Measurements from ENCODE around the gene HTR6.
A peak's percentile ranks its signal among the peaks of the same experiment; 100 is the strongest.

The HTR6 gene

DNA sequence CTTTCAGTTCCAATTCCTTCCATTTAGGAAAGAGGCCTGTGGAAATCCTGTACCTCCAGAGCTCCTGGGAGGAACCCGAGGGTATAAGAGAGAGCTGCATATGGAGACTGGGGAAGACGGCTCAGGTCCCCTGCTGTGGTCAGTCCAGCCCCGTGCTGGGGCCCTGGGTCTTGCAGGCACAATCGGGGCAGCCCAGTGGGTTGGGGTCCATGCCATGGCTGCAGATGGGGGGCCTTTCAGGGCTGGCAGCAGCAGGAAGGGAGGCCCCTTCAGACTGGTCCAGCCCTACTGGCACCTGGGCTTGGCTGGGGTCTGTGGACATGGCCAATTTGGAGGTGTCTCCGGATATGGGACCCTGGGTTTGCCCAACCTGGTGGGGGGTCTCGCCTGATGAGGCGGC, 18.2 kb downstream of the HTR6 start:
- DNase-seq (ENCODE audit: insufficient read length, low spot score), result no peak
- no peak for FAIRE-seq

DNA sequence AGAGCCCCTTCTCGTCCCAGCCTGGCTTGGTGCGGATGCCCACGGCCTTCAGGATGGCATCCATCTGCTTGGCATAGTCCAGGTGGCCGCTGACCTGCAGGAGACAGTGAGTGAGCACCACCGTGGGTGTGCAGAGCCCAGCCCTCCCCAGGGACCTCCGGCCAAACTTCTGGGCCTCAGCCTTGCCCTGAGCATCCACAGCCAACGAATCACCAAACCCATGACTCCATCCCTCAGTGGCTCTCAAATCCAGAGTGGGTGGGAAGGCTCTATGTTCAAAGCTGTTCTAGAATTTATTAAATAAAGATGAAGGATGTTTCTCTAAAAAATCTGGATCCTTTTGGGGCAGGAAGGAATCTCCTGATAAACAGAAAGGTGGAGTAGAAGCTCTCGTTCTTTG, 18.7 kb downstream of the HTR6 start:
- DNase-seq (ENCODE audit: insufficient read length, low spot score), result no peak
- no peak for FAIRE-seq

DNA sequence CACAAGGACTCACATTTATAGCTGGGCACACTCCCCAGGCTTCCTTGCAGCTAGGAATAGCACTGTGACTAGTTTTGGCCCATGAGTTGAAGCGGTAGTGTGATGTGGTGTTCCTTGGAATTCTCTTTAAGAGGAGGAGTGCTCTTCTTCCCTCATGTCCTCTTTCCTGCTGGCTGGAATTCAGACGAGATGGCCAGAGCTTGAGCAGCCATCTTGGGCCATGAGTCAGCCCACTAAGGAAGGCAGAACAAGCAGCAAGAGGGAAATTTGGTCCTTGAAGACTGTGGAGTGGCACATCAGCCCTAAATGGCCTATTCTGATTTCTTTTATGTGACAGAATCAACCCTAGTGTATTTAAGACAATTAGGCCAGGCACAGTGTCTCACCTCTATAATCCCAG, 20.0 kb downstream of the HTR6 start:
- FAIRE-seq (no peak), DNase-seq (ENCODE audit: insufficient read length, low spot score) (no peak)

DNA sequence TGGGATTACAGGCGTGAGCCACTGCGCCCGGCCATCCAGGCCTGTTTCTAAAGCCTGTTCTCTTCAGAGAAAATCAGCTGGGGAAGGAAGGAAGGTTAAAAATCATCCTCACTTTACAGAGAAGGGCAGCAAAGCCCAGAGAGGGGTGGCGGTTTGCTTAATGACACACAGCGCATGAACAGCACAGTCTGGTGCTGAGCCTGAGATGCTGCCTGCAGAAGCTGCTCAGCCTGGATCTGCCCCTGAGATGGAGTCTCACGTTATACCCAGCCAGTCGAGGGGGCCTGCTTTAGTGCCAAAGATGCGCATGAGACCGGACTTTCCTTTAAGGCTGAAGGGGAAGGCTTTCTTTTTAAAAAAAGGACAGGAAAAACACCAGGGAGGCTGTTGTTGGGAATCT, 21.3 kb downstream of the HTR6 start:
- FAIRE-seq (no peak), DNase-seq (ENCODE audit: insufficient read length, low spot score) (no peak)

- DNase-seq (ENCODE audit: insufficient read length, low spot score), result no peak
- no peak for FAIRE-seq
These were observed 22.7 kb downstream of the HTR6 start for GRCh38 chr1:19687414-19687813.

- no peak for FAIRE-seq
- DNase-seq (ENCODE audit: insufficient read length, low spot score), result no peak
These were observed 23.6 kb downstream of the HTR6 start for GRCh38 chr1:19688041-19688842.

DNA sequence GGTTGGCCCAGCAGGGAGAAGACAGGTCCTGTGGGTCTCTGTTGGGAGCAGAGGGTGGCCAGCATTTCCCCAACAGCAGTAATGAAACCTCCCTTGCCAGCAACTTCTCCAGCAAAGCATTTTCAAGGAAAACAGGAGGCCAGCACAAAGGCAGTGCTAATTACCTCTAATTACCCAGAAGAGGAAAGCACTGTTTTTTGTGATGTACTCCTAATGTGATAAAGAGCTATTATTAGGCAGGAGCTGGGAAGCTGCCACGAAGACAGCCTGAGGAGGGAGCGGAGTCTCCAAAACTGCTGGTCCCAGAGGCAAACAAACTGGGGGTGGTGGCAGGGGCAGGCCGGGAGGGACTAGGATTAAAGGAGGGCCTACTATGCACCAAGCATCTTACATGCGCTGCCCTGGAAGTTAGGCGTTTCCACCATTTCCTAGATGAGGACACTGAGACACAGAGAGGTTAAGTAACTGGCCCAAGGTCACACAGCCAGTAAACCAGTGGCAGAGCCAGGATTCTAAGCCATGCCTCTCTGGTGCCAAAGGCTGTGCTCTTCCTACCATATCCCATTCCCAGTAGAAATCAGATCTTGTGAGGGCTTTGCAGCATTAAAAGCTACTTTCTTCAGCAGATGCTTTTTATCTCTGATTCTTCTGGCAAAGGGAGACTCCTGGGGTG, 24.5 kb downstream of the HTR6 start:
- DNase-seq (ENCODE audit: insufficient read length, low spot score) (no peak), FAIRE-seq (no peak)

GRCh38 chr1:19689856-19690255, 25.2 kb downstream of the HTR6 start:
- FAIRE-seq, result no peak
- no peak for DNase-seq (ENCODE audit: insufficient read length, low spot score)

- FAIRE-seq (no peak), DNase-seq (ENCODE audit: insufficient read length, low spot score) (no peak)
These were observed 25.7 kb downstream of the HTR6 start for GRCh38 chr1:19690342-19690741.

DNA sequence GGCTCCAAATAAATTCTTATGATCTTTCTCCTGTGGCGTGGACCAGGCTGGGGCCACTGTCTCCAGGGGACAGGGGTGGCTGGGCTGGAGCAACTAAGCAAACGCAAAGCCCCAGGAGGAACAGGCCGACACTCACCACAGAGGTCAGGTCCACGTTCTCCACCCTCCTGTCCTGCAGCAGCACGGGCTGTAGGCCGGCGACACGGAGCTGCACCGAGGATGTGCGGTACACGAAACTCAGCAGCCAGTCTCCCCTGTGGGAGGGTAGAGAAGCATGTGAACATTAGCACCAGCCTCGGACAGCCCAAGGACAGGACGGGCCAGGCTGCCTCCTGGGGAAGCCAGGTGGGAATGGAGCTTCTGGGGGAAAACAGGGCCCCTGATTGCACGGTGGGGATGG, 29.6 kb downstream of the HTR6 start:
- no peak for DNase-seq (ENCODE audit: insufficient read length, low spot score)
- FAIRE-seq, result no peak

DNA sequence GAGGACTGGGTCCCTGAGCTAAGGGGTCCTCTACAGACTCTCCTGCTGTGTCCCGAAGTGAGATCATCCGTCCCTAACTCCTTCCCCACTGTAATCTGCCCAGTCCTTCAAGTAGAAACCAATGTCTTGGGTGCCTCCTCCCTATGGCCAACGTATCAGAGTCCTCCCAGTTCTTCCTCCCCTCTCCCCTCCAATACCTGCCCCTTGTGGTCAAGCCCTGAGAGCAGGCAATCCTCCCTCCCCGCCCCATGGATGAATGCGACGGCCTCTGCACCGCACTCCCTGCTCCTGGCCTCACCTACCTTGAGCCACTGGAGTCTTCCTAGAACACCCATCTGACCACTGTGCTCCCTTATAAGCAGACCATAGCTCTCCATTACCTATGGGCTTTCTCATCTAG, 31.1 kb downstream of the HTR6 start:
- no peak for DNase-seq (ENCODE audit: insufficient read length, low spot score)
- FAIRE-seq, result no peak

DNA sequence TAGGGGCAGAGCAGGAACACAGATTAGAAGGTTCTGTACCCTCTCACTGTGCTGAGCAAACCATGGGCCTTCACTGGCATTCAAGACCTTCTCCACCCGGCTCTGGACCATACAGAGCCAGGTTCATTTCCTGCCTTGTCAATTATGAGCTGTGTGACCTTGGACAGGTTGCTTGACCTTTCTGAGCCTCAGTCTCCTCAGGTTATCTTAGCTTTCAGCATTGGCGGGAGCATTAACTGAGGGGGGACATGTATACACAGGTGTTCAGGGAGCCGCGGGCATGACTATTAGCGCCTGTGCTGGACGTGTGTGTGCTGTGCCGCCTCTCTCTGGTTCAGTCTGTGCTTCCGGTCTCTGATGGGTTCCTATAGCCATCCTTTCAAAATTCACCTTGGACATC, 32.1 kb downstream of the HTR6 start:
- FAIRE-seq, result no peak
- DNase-seq (ENCODE audit: insufficient read length, low spot score), result no peak

GRCh38 chr1:19698181-19698580, 33.5 kb downstream of the HTR6 start:
- FAIRE-seq (peak; percentile 90), DNase-seq (ENCODE audit: insufficient read length, low spot score) (peak; percentile 49)

GRCh38 chr1:19700079-19700777, 35.6 kb downstream of the HTR6 start:
- FAIRE-seq, result no peak
- no peak for DNase-seq (ENCODE audit: insufficient read length, low spot score)

- no peak for FAIRE-seq
- DNase-seq (ENCODE audit: insufficient read length, low spot score), result no peak
These were observed 38.6 kb downstream of the HTR6 start for GRCh38 chr1:19703280-19703679.

GRCh38 chr1:19704247-19705113, 39.8 kb downstream of the HTR6 start:
- FAIRE-seq (peak; percentile 82), DNase-seq (ENCODE audit: insufficient read length, low spot score) (peak; percentile 59)

DNA sequence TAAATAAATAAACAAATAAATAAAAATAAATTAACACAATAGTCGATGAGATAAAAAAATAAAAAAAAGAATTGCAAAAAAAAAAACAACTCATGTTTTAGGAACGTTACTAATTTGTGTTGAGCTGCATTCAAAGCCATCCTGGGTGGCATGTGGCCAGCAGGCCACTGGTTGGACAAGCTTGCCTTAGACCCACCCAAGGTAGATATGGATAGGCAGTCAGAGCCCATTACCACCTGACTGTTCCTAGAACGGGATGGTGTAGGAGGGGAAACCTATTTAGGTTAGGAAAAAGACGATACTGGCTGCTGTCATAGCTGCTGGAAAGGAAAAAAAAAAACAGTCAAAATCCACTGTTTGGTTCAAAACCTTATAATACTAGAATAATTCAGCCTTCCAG, 40.8 kb downstream of the HTR6 start:
- DNase-seq (ENCODE audit: insufficient read length, low spot score) (no peak), FAIRE-seq (no peak)

- DNase-seq (ENCODE audit: insufficient read length, low spot score) (no peak), FAIRE-seq (no peak)
These were observed 41.5 kb downstream of the HTR6 start for GRCh38 chr1:19706136-19706535.

- DNase-seq (ENCODE audit: insufficient read length, low spot score), result no peak
- FAIRE-seq, result no peak
These were observed 44.0 kb downstream of the HTR6 start for GRCh38 chr1:19708567-19709110.

GRCh38 chr1:19709260-19709793, 44.7 kb downstream of the HTR6 start:
- FAIRE-seq, result no peak
- no peak for DNase-seq (ENCODE audit: insufficient read length, low spot score)
